ENCODE results near the gene SNX1.

DNA sequence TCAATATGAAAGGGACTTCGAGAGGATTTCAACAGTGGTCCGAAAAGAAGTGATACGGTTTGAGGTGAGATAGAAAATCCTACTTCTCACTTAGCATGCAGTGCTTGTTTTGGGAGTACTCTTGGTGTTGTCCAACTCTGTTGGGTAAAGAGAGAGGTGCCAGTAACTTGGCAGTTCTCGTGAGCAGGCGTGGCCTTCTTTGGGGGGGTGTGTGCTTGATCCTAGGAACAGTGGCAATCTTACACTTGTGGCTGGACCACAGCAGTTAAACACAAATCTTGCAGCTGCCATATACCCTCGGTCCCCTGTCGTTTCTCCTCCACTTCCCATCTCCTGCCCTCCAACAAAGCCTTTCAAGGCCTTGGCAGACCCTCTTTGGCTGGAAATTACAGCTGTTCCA lies 40.6 kb downstream of the SNX1 start:
- TF ChIP-seq EZH2phosphoT487 (IDR thresholded peaks at IDR 0.05; ENCODE audit: insufficient read depth, low read depth) = no peak
- no peak for TF ChIP-seq EZH2 (IDR thresholded peaks at IDR 0.05; ENCODE audit: insufficient read depth, poor library complexity, severe bottlenecking)
